Activated CD8-positive, alpha-beta memory T cell treated with anti-CD3 and anti-CD28 coated beads for 36 hours (primary cell): ENCODE data around the gene RAD9A. TPM values are rescaled to one million over a fixed set of nuclear protein-coding genes. Genes with fewer than 3 reads are reported as not detected.

ENCODE experiments used
- CTCF ChIA-PET: fragments of 350-600 bp; sonication (Branson Sonifier 250); formaldehyde crosslinking; loops from one replicate; lab custom pipeline; 2021; ENCODE audit warnings: antibody characterized with exemption; lab: Charles Lee
- POLR2A ChIA-PET: fragments of 350-600 bp; sonication (Branson Sonifier 250); formaldehyde crosslinking; loops from one replicate; lab custom pipeline; 2021; ENCODE audit warnings: antibody characterized with exemption; lab: Charles Lee
- total RNA-seq, 2 experiments: library from RNA; stranded (reverse); gene quantifications; one replicate each; pipeline ENCODE4 v1.2.3, GENCODE V29; 2021

Gene RAD9A
- total RNA-seq, 2 experiments from 2014 or later, result 35.2 to 37.4 TPM

DNA sequence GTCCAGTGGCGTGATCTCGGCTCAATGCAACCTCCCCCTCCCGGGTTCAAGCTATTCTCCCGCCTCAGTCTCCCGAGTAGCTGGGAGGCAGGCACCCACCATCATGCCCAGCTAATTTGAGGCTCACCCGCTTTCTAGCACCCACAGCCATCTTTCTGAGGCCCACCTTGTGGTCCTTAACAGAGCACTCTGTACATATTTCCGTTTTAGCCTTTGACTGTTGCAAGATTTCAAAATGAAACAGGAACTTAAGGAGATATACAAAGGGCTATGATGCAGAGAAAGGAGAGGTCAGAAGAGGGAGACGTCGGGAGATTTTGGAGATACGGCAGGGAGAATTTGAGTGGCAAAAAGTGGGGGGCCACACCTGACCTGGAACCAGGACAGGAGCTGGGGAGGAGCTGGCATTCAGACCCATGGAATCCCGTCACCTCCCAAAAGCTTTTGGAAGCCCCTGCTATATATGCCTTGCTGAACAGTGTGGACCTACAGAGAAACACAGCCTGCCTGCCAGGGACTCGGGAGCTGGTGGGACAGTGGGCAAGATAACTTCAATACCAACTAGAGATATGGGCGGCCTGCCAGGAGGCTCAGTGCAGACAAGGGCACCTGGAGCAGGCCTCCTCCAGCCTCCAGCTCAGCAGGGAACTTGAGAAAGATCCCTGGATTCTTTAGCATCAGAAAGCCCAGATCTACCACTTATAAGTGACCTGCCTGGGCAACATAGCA, 10.4 kb upstream of the RAD9A start:
- POLR2A ChIA-PET, result interaction anchor here (1.5 to 1.6 kb wide), 2 partner anchors 26 to 28 kb away, joined by 4 to 5 read pairs; partner anchors contain the start of gene POLD4

GRCh38 chr11:67382276-67383136, 9.3 kb upstream of the RAD9A start:
- POLR2A ChIA-PET, result interaction anchor here (0.7 to 1.6 kb wide), 3 partner anchors 27 to 31 kb away, joined by 3 to 5 read pairs (median 4); partner anchors contain the start of gene POLD4
- CTCF ChIA-PET, result interaction anchor here (0.6 to 19.8 kb wide), 33 partner anchors 9 to 159 kb away, joined by 3 to 601 read pairs (median 4); partner anchors contain the start of genes CLCF1, GRK2, POLD4 and PPP1CA

More for the DNA sequence above, 10.4 kb upstream of the RAD9A start:
- CTCF ChIA-PET, result interaction anchor here (1.1 to 19.8 kb wide), 15 partner anchors 8 to 142 kb away, joined by 3 to 601 read pairs (median 7); partner anchors contain the start of genes CLCF1, POLD4, PPP1CA and RAD9A

DNA sequence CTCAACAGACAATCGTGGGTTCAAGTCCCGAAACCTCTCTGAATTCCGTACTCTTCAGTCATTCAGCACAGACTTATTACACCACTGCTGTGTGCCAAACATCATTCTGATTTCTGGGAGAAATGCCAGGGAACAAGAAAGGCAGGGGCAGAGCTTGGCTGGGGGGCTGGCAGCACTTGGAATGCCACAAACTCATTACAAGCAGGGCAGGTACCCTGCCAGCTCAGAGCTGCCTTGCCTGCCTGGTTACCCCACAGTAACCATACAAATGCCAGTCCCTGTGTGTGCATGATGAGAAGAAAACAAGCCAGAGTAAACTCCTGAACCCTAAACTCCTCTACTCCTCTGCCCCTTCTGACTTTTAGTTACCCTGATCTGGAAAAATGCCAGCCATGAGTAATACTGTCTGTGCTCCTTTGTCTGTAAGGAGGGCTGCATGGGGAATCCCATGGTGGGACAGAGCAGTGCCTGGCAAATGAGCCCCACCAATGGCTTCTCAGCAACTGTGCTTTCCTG, 6.9 kb upstream of the RAD9A start:
- POLR2A ChIA-PET, result no interaction called here
- CTCF ChIA-PET, result interaction anchor here (0.5 to 19.8 kb wide), 5 partner anchors 8 to 195 kb away, joined by 3 to 601 read pairs (median 4); partner anchors contain the start of genes CLCF1 and POLD4

DNA sequence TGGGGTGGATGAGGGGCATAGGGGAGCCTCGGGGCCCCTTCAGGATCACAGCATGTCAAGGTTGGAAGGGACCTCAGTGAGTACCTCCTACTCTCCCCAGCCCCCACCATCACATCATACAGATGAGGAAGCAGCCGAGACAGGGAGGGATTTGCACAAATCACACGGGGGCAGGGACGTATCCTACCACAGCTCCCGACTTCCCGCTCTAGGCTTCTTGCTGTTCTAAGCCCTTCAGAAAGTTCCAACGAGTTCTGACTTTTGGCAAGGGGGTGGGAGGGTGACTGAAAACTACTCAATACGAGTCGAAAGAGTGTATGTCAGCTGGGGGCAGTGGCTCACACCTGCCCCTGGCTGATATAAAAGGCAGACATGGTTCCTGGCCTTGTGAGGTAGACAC, 4.7 kb upstream of the RAD9A start:
- POLR2A ChIA-PET, result interaction anchor here (0.7 to 1.0 kb wide), 2 partner anchors 8 to 34 kb away, joined by 3 to 5 read pairs; no protein-coding TSS in a partner anchor
- CTCF ChIA-PET, result interaction anchor here (0.7 to 19.8 kb wide), 7 partner anchors 13 to 89 kb away, joined by 3 to 601 read pairs (median 3); partner anchors contain the start of genes CLCF1, POLD4 and PPP1CA

DNA sequence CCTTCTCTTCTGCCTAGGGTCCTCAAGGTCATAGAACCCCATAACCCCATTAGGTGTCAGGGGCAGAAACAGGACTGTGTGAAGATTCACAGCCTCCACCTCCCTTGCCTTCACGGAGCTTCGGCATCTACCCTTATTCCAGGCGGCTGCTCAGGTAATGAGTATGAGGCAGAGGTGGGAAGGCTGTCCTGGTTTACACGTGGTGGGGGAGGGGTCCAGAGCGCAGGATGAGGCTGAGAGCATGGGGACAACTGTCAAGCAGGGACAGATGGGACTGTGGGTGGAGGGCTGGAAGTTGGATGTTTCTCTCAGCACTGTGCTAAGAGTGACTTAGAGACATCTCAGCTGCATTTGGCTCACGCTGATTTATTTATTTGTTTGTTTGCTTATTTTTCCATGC, 4.3 kb upstream of the RAD9A start:
- CTCF ChIA-PET, result interaction anchor here (0.7 to 19.8 kb wide), 5 partner anchors 14 to 89 kb away, joined by 3 to 601 read pairs (median 3); partner anchors contain the start of genes POLD4 and PPP1CA
- POLR2A ChIA-PET, result no interaction called here

DNA sequence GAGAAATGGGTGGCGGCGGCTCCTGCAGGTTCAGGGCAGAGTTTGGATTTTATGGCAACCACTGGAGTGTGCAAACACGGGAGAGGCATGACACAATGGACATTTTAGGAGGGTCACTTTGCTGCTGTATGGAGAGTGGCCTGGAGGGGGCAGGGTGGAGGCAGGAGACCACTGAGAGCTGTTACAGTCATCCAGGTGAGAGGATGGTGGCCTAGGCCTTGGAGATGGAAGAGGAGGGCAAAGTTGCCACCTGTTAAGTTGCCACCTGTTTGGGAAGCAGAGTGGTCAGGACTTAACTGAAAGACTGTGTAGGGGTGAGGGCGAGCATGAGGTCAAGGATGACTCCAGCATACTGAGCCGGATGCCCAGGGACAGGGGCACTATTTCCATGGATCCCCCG, 2.3 kb upstream of the RAD9A start:
- POLR2A ChIA-PET, result no interaction called here
- CTCF ChIA-PET, result interaction anchor here (1.0 to 4.0 kb wide), 10 partner anchors 9 to 72 kb away, joined by 3 to 24 read pairs (median 5); partner anchors contain the start of genes POLD4, PPP1CA, PTPRCAP and TBC1D10C

- POLR2A ChIA-PET, result interaction anchor here (0.7 to 2.4 kb wide), 4 partner anchors 10 to 96 kb away, joined by 8 to 26 read pairs (median 11); partner anchors contain the start of gene PPP1CA
- CTCF ChIA-PET, result interaction anchor here (0.6 to 4.0 kb wide), 7 partner anchors 9 to 98 kb away, joined by 3 to 24 read pairs (median 7); partner anchors contain the start of genes POLD4 and PPP1CA
These were observed 861 bp upstream of the RAD9A start for GRCh38 chr11:67390947-67391303.

- POLR2A ChIA-PET, result interaction anchor here (0.5 to 2.4 kb wide), 9 partner anchors 9 to 95 kb away, joined by 3 to 26 read pairs (median 4); partner anchors contain the start of genes PPP1CA, PTPRCAP and TBC1D10C
- CTCF ChIA-PET, result interaction anchor here (0.9 to 4.0 kb wide), 12 partner anchors 9 to 130 kb away, joined by 3 to 24 read pairs (median 6); partner anchors contain the start of genes POLD4, PPP1CA and TBC1D10C
These were observed 463 bp downstream of the RAD9A start for GRCh38 chr11:67392183-67392715.

DNA sequence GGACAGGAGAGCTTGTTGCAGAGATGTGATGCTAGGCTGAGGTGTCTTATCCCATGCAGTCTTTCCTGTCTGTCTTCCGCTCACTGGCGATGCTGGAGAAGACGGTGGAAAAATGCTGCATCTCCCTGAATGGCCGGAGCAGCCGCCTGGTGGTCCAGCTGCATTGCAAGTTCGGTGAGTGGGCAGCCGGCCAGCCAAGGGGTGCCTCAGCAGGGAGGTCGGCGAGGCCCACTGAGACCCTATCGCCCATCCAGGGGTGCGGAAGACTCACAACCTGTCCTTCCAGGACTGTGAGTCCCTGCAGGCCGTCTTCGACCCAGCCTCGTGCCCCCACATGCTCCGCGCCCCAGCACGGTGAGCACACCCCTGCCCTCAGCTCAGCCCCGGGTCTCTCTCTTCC, 1.7 kb downstream of the RAD9A start:
- CTCF ChIA-PET, result interaction anchor here (0.7 to 2.3 kb wide), 4 partner anchors 8 to 75 kb away, joined by 4 to 10 read pairs (median 6); partner anchors contain the start of gene PPP1CA
- POLR2A ChIA-PET, result no interaction called here

GRCh38 chr11:67393990-67394389, 2.2 kb downstream of the RAD9A start:
- CTCF ChIA-PET, result interaction anchor here (0.7 to 0.9 kb wide), 2 partner anchors 9 to 11 kb away, joined by 4 read pairs; partner anchors contain the start of gene TBC1D10C
- POLR2A ChIA-PET, result no interaction called here

- CTCF ChIA-PET, result interaction anchor here (1.6 kb wide), 1 partner anchor 13 kb away, joined by 5 read pairs; no protein-coding TSS in a partner anchor
- POLR2A ChIA-PET, result interaction anchor here (0.9 kb wide), 1 partner anchor 9 kb away, joined by 5 read pairs; no protein-coding TSS in a partner anchor
These were observed 3.9 kb downstream of the RAD9A start for GRCh38 chr11:67395555-67396258.

DNA sequence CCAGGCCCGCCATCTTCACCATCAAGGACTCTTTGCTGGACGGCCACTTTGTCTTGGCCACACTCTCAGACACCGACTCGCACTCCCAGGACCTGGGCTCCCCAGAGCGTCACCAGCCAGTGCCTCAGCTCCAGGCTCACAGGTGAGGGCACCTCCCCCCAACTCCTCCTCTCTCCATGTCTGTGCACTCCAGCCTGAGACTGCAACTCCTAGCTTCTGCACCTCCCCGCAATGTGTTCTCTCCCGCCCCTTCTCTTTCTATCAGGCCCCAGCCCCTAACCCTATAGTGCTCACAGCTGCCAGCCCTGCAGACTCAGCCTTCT, 4.4 kb downstream of the RAD9A start:
- POLR2A ChIA-PET, result no interaction called here

GRCh38 chr11:67396587-67397389, 5.0 kb downstream of the RAD9A start:
- CTCF ChIA-PET, result interaction anchor here (0.6 to 1.6 kb wide), 4 partner anchors 10 to 45 kb away, joined by 3 to 9 read pairs (median 4); no protein-coding TSS in a partner anchor
- POLR2A ChIA-PET, result interaction anchor here (0.7 to 1.4 kb wide), 3 partner anchors 11 to 41 kb away, joined by 3 to 5 read pairs (median 3); no protein-coding TSS in a partner anchor

More for the DNA sequence above, 4.4 kb downstream of the RAD9A start:
- CTCF ChIA-PET, result interaction anchor here (0.9 to 1.6 kb wide), 2 partner anchors 14 to 45 kb away, joined by 5 to 9 read pairs; no protein-coding TSS in a partner anchor

GRCh38 chr11:67397536-67397935, 5.8 kb downstream of the RAD9A start:
- CTCF ChIA-PET, result interaction anchor here (0.7 to 2.0 kb wide), 3 partner anchors 10 to 52 kb away, joined by 3 to 5 read pairs (median 3); no protein-coding TSS in a partner anchor
- POLR2A ChIA-PET, result interaction anchor here (1.3 to 1.4 kb wide), 2 partner anchors 10 to 41 kb away, joined by 3 to 5 read pairs; no protein-coding TSS in a partner anchor

- POLR2A ChIA-PET, result interaction anchor here (1.3 to 1.4 kb wide), 2 partner anchors 10 to 40 kb away, joined by 3 to 5 read pairs; no protein-coding TSS in a partner anchor
- CTCF ChIA-PET, result interaction anchor here (0.5 to 2.0 kb wide), 3 partner anchors 9 to 53 kb away, joined by 3 to 5 read pairs (median 4); no protein-coding TSS in a partner anchor
These were observed 6.3 kb downstream of the RAD9A start for GRCh38 chr11:67397986-67398660.
